GM23338 (cell line): ENCODE measurements around the gene CLASP2. TPM values are rescaled to one million over a fixed set of nuclear protein-coding genes. Genes with fewer than 3 reads are reported as not detected.

Experiments used
- ATAC-seq: fragments of 200-7000 bp; cut with Tn5 transposase; 3 replicates; pipeline ENCODE4 v1.9.1; 2020
- DNase-seq: peaks from one replicate; pipeline ENCODE4 v3.0.0-alpha.2; 2015; ENCODE audit warnings: low spot score
- H2AFZ ChIP-seq: fragments of 200-600 bp; sonication (generic); 2 replicates; pipeline ENCODE4 v1.8.0; 2016; ENCODE audit warnings: antibody characterized with exemption, mild to moderate bottlenecking, moderate library complexity
- H3F3A ChIP-seq: fragments of 200-600 bp; sonication (generic); replicated peaks from 2 replicates; pipeline ENCODE4 v1.8.0; 2017; ENCODE audit warnings: antibody characterized with exemption, mixed run types, low read depth
- H3K27ac ChIP-seq: fragments of 200-600 bp; sonication (generic); 2 replicates; pipeline ENCODE4 v1.6.1; 2016; ENCODE audit warnings: low read depth
- H3K27me3 ChIP-seq: fragments of 200-600 bp; sonication (generic); 2 replicates; pipeline ENCODE4 v1.8.0; 2016; ENCODE audit warnings: mild to moderate bottlenecking, mixed run types, moderate library complexity; ENCODE audit not compliant: insufficient read depth
- H3K36me3 ChIP-seq: fragments of 200-600 bp; sonication (generic); 2 replicates; pipeline ENCODE4 v1.8.0; 2016; ENCODE audit warnings: mild to moderate bottlenecking; ENCODE audit not compliant: insufficient read depth
- H3K4me1 ChIP-seq: fragments of 200-600 bp; sonication (generic); 2 replicates; pipeline ENCODE4 v1.8.0; 2016; ENCODE audit warnings: mild to moderate bottlenecking, moderate library complexity; ENCODE audit not compliant: insufficient read depth
- H3K4me2 ChIP-seq: fragments of 200-600 bp; sonication (generic); 2 replicates; pipeline ENCODE4 v1.7.1; 2017; ENCODE audit warnings: mixed run types
- H3K4me3 ChIP-seq: fragments of 200-600 bp; sonication (generic); 2 replicates; pipeline ENCODE4 v1.6.1; 2016; ENCODE audit warnings: mixed run types
- H3K79me2 ChIP-seq: fragments of 200-600 bp; sonication (generic); replicated peaks from 2 replicates; pipeline ENCODE4 v1.8.0; 2017; ENCODE audit warnings: mild to moderate bottlenecking; ENCODE audit not compliant: insufficient read depth
- H3K9me2 ChIP-seq: fragments of 200-600 bp; sonication (generic); 2 replicates; pipeline ENCODE4 v1.8.0; 2017; ENCODE audit not compliant: insufficient read depth
- H4K20me1 ChIP-seq: fragments of 200-600 bp; sonication (generic); replicated peaks from 2 replicates; pipeline ENCODE4 v1.8.0; 2017; ENCODE audit warnings: mild to moderate bottlenecking; ENCODE audit not compliant: insufficient read depth
- H3K27ac Mint-ChIP-seq: 2 replicates; pipeline ENCODE4 v1.8.0; 2020; ENCODE audit warnings: inconsistent platforms, mild to moderate bottlenecking, moderate library complexity, mixed read lengths
- H3K27me3 Mint-ChIP-seq: 3 replicates; pipeline ENCODE4 v1.8.0; 2022; ENCODE audit warnings: low read depth, mild to moderate bottlenecking, moderate library complexity, mixed read lengths, inconsistent platforms; ENCODE audit not compliant: insufficient read depth, poor library complexity
- H3K36me3 Mint-ChIP-seq: 3 replicates; pipeline ENCODE4 v1.8.0; 2021; ENCODE audit warnings: low read depth, mild to moderate bottlenecking, inconsistent platforms, moderate library complexity, mixed read lengths
- H3K4me1 Mint-ChIP-seq: 3 replicates; pipeline ENCODE4 v1.8.0; 2020; ENCODE audit warnings: mild to moderate bottlenecking, inconsistent platforms, mixed read lengths
- H3K4me3 Mint-ChIP-seq: 3 replicates; pipeline ENCODE4 v1.8.0; 2021; ENCODE audit warnings: moderate library complexity, mild to moderate bottlenecking, inconsistent platforms, mixed read lengths
- H3K9me3 Mint-ChIP-seq: 3 replicates; pipeline ENCODE4 v1.8.0; 2020; ENCODE audit warnings: moderate library complexity, mild to moderate bottlenecking, inconsistent platforms, mixed read lengths
- EZH2 ChIP-seq: fragments of 200-600 bp; sonication (generic); IDR thresholded peaks from one replicate; pipeline ENCODE4 v1.8.0; 2017; ENCODE audit warnings: antibody characterized with exemption, mild to moderate bottlenecking, low read depth; ENCODE audit not compliant: unreplicated experiment
- NANOG ChIP-seq: IDR thresholded peaks from 2 replicates; pipeline ENCODE4 v1.6.1; 2016; ENCODE audit warnings: antibody characterized with exemption, borderline replicate concordance
- POLR2AphosphoS5 ChIP-seq: IDR thresholded peaks from 2 replicates; pipeline ENCODE4 v1.6.1; 2016; ENCODE audit warnings: antibody characterized with exemption, low read depth
- STAT1 ChIP-seq: IDR thresholded peaks from one replicate; pipeline ENCODE4 v1.6.1; 2016; ENCODE audit warnings: antibody characterized with exemption; ENCODE audit not compliant: unreplicated experiment
- ZNF114 ChIP-seq: fragments of 250-450 bp; sonication (Bioruptor Pico); IDR thresholded peaks from 2 replicates; pipeline ENCODE4 v1.5.0; 2020; ENCODE audit warnings: mild to moderate bottlenecking, moderate library complexity
- ZNF331 ChIP-seq: fragments of 250-450 bp; sonication (Bioruptor Pico); IDR thresholded peaks from 2 replicates; pipeline ENCODE4 v1.5.0; 2020; ENCODE audit warnings: low read depth, mild to moderate bottlenecking, moderate library complexity
- polyA plus RNA-seq: library from polyadenylated mRNA; unstranded; fragments of >200 nt; fragmentation: Nextera tagmentation; extraction: Ambion mirVana; gene quantifications from 2 replicates; pipeline ENCODE4 v1.2.1, GENCODE V29; 2016
- total RNA-seq: library from RNA; depleted of rRNA; stranded (reverse); fragments of >200 nt; shearing (Covaris generic); gene quantifications from 2 replicates; pipeline ENCODE4 v1.2.3, GENCODE V29; 2014
- TF ChIP-seq, protein P1 (sequence below), 2 experiments: fragments of 200-600 bp in 1 of 2; sonication (generic) in 1 of 2; conservative IDR thresholded peaks; 2 replicates each; pipeline versions ENCODE4 v1.5.1 to v1.6.1; 2016 to 2017; ENCODE audit warnings: antibody characterized with exemption in 2 of 2, low read depth in 2 of 2, mild to moderate bottlenecking in 2 of 2, moderate library complexity in 1 of 2
- TF ChIP-seq, protein P2 (sequence below): IDR thresholded peaks from one replicate; pipeline ENCODE4 v1.6.1; 2018; ENCODE audit warnings: antibody characterized with exemption; ENCODE audit not compliant: unreplicated experiment
- TF ChIP-seq, protein P3 (sequence below): fragments of 250-450 bp; sonication (Bioruptor Pico); IDR thresholded peaks from 2 replicates; pipeline ENCODE4 v1.5.0; 2020; ENCODE audit warnings: mild to moderate bottlenecking, moderate library complexity

Gene CLASP2
- total and polyA plus RNA-seq, 2 experiments from 2014 or later: 12.8 to 74.6 TPM

DNA sequence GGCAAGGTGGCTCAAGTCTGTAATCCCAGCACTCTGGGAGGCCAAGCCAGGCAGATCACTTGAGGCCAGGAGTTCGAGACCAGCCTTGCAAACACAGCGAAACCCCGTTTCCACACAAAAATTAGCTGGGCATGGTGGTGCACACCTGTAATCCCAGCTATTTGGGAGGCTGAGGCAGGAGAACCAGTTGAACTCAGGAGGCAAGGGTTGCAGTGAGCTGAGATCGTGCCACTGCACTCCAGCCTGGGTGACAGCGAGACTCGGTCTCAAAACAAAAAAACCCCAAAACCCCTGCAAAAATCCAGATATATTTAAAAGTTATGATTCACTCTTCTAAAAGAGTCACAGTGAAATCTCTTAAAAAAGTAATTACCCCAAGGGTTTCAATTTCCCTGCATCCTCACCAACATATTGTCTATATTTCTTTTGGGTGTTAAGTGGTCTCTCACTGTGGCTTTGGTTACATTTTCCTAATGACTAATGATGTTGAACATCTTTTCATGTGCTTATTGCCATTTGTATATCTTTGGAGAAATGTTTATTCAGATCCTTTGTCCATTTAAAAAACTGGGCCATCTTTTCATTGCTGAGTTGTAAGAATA is 204.7 kb downstream of the CLASP2 start (continued):
- TF ChIP-seq, protein P1, sequence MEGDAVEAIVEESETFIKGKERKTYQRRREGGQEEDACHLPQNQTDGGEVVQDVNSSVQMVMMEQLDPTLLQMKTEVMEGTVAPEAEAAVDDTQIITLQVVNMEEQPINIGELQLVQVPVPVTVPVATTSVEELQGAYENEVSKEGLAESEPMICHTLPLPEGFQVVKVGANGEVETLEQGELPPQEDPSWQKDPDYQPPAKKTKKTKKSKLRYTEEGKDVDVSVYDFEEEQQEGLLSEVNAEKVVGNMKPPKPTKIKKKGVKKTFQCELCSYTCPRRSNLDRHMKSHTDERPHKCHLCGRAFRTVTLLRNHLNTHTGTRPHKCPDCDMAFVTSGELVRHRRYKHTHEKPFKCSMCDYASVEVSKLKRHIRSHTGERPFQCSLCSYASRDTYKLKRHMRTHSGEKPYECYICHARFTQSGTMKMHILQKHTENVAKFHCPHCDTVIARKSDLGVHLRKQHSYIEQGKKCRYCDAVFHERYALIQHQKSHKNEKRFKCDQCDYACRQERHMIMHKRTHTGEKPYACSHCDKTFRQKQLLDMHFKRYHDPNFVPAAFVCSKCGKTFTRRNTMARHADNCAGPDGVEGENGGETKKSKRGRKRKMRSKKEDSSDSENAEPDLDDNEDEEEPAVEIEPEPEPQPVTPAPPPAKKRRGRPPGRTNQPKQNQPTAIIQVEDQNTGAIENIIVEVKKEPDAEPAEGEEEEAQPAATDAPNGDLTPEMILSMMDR (conservative IDR thresholded peaks at IDR 0.05; ENCODE audit: low read depth in 2 of 2): no peak
- TF ChIP-seq ZNF114 (no peak), STAT1 (no peak), EZH2 (no peak)

DNA sequence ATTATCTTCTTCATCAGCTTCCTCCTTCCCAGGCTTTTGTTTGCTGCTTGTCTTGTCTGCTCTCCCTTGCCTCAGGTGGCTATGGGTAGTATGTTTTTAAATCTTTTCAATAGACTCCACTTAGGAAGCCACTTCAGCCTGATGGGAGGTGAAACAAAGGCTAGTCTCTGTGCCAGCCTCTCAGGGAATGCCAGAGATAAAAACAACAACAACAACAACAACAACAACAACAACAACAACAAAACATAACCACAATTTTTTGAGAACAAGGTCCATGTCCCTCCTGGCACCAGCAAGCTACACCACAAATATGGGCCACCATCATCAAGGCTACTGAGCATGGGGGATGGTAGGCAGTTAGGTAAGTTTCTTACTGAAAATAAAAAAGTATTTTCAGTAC is 213.0 kb downstream of the CLASP2 start:
- DNase-seq (no peak), ATAC-seq (no peak)
- peaks cover 25% of the 10 kb centered on the region for H3K36me3 ChIP-seq
- Mint-ChIP-seq H3K9me3 (peaks cover 30% of the 10 kb centered on the region), H3K4me1 (no peaks in the 10 kb centered on the region), H3K27ac (no peak overlapping the region), H3K27me3 (peaks cover 2% of the 10 kb centered on the region), H3K36me3 (peaks cover 71% of the 10 kb centered on the region), H3K4me3 (no peak overlapping the region)
- H3K4me2 ChIP-seq: no peak overlapping the region
- H3K4me3 ChIP-seq: no peak overlapping the region
- no peaks in the 10 kb centered on the region for H3K27me3 ChIP-seq
- no peaks in the 10 kb centered on the region for H3F3A ChIP-seq
- no peaks in the 10 kb centered on the region for H3K79me2 ChIP-seq
- no peak overlapping the region for H2AFZ ChIP-seq
- no peak overlapping the region for H3K27ac ChIP-seq
- H4K20me1 ChIP-seq: no peaks in the 10 kb centered on the region; the same call in 1 of the 2 replicates
- no peak for TF ChIP-seq STAT1
- no peaks in the 10 kb centered on the region for H3K9me2 ChIP-seq
- no peaks in the 10 kb centered on the region for H3K4me1 ChIP-seq

DNA sequence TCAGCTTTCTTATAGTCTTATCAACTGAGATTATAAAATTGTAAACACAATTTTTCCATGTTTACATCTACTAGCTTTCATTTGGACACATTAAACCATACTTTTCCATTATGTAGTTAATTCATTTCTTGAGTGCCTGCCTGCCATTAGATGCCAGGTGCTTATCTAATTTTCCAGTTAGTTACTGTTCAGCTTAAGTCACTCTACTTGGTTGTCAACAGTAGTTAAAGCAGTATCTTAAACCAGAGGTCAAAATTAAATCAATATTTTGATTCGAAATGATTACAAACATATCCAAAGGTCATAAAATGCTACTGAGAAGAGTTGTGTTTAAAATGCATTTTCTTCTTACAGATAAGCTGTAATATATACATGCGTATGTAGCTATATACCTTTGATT is 221.6 kb downstream of the CLASP2 start:
- peaks cover 24% of the 10 kb centered on the region for H3K36me3 Mint-ChIP-seq
- TF ChIP-seq ZNF114 (no peak), POLR2AphosphoS5 (no peak), ZNF331 (CRISPR knock-in tag) (no peak), NANOG (no peak)
- TF ChIP-seq, protein P2, sequence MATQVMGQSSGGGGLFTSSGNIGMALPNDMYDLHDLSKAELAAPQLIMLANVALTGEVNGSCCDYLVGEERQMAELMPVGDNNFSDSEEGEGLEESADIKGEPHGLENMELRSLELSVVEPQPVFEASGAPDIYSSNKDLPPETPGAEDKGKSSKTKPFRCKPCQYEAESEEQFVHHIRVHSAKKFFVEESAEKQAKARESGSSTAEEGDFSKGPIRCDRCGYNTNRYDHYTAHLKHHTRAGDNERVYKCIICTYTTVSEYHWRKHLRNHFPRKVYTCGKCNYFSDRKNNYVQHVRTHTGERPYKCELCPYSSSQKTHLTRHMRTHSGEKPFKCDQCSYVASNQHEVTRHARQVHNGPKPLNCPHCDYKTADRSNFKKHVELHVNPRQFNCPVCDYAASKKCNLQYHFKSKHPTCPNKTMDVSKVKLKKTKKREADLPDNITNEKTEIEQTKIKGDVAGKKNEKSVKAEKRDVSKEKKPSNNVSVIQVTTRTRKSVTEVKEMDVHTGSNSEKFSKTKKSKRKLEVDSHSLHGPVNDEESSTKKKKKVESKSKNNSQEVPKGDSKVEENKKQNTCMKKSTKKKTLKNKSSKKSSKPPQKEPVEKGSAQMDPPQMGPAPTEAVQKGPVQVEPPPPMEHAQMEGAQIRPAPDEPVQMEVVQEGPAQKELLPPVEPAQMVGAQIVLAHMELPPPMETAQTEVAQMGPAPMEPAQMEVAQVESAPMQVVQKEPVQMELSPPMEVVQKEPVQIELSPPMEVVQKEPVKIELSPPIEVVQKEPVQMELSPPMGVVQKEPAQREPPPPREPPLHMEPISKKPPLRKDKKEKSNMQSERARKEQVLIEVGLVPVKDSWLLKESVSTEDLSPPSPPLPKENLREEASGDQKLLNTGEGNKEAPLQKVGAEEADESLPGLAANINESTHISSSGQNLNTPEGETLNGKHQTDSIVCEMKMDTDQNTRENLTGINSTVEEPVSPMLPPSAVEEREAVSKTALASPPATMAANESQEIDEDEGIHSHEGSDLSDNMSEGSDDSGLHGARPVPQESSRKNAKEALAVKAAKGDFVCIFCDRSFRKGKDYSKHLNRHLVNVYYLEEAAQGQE: no peak
- TF ChIP-seq, protein P3, sequence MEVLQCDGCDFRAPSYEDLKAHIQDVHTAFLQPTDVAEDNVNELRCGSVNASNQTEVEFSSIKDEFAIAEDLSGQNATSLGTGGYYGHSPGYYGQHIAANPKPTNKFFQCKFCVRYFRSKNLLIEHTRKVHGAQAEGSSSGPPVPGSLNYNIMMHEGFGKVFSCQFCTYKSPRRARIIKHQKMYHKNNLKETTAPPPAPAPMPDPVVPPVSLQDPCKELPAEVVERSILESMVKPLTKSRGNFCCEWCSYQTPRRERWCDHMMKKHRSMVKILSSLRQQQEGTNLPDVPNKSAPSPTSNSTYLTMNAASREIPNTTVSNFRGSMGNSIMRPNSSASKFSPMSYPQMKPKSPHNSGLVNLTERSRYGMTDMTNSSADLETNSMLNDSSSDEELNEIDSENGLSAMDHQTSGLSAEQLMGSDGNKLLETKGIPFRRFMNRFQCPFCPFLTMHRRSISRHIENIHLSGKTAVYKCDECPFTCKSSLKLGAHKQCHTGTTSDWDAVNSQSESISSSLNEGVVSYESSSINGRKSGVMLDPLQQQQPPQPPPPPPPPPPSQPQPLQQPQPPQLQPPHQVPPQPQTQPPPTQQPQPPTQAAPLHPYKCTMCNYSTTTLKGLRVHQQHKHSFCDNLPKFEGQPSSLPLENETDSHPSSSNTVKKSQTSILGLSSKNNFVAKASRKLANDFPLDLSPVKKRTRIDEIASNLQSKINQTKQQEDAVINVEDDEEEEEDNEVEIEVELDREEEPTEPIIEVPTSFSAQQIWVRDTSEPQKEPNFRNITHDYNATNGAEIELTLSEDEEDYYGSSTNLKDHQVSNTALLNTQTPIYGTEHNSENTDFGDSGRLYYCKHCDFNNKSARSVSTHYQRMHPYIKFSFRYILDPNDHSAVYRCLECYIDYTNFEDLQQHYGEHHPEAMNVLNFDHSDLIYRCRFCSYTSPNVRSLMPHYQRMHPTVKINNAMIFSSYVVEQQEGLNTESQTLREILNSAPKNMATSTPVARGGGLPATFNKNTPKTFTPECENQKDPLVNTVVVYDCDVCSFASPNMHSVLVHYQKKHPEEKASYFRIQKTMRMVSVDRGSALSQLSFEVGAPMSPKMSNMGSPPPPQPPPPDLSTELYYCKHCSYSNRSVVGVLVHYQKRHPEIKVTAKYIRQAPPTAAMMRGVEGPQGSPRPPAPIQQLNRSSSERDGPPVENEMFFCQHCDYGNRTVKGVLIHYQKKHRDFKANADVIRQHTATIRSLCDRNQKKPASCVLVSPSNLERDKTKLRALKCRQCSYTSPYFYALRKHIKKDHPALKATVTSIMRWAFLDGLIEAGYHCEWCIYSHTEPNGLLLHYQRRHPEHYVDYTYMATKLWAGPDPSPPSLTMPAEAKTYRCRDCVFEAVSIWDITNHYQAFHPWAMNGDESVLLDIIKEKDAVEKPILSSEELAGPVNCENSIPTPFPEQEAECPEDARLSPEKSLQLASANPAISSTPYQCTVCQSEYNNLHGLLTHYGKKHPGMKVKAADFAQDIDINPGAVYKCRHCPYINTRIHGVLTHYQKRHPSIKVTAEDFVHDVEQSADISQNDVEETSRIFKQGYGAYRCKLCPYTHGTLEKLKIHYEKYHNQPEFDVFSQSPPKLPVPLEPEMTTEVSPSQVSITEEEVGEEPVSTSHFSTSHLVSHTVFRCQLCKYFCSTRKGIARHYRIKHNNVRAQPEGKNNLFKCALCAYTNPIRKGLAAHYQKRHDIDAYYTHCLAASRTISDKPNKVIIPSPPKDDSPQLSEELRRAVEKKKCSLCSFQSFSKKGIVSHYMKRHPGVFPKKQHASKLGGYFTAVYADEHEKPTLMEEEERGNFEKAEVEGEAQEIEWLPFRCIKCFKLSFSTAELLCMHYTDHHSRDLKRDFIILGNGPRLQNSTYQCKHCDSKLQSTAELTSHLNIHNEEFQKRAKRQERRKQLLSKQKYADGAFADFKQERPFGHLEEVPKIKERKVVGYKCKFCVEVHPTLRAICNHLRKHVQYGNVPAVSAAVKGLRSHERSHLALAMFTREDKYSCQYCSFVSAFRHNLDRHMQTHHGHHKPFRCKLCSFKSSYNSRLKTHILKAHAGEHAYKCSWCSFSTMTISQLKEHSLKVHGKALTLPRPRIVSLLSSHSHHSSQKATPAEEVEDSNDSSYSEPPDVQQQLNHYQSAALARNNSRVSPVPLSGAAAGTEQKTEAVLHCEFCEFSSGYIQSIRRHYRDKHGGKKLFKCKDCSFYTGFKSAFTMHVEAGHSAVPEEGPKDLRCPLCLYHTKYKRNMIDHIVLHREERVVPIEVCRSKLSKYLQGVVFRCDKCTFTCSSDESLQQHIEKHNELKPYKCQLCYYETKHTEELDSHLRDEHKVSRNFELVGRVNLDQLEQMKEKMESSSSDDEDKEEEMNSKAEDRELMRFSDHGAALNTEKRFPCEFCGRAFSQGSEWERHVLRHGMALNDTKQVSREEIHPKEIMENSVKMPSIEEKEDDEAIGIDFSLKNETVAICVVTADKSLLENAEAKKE (CRISPR knock-in tag): no peak

More for the DNA sequence above, 221.6 kb downstream of the CLASP2 start:
- no peak for ATAC-seq
- Mint-ChIP-seq H3K27me3 (peaks cover 4% of the 10 kb centered on the region), H3K9me3 (no peaks in the 10 kb centered on the region), H3K4me3 (no peak overlapping the region), H3K4me1 (no peaks in the 10 kb centered on the region), H3K27ac (no peak overlapping the region)
- H3K9me2 ChIP-seq: no peaks in the 10 kb centered on the region
- H2AFZ ChIP-seq: no peak overlapping the region
- H3F3A ChIP-seq: no peaks in the 10 kb centered on the region
- H3K4me2 ChIP-seq: no peak overlapping the region
- DNase-seq: no peak
- H3K4me3 ChIP-seq: no peak overlapping the region
- H3K27me3 ChIP-seq: no peaks in the 10 kb centered on the region
- no peaks in the 10 kb centered on the region for H3K36me3 ChIP-seq
- H4K20me1 ChIP-seq: no peaks in the 10 kb centered on the region
- no peak overlapping the region for H3K27ac ChIP-seq
- H3K79me2 ChIP-seq: no peaks in the 10 kb centered on the region
- H3K4me1 ChIP-seq: no peaks in the 10 kb centered on the region
